ENCODE data around the gene IKZF1.

DNA sequence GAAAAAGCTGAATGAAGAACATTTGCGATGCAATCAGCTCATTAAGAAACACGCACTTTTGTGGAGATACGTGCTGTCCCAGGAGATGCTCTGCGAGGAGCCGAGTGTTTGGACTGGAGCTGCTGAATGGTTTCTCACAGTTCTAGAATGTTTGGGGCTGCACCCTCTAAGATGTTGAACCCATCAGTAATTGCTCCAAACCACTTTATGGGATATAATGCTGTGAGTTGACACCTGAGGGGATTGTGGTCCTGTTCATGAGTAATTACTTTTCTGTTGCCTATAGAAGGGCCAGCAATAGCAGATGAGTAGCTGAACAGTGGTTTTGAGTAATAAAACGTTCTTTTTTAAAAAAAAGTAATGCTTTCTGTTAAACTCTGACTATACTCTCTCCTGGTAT is 63.1 kb downstream of the IKZF1 start:
- no peak for TF ChIP-seq CTCF (conservative IDR thresholded peaks at IDR 0.05; ENCODE audit: low read length)
- no peak for TF ChIP-seq EZH2phosphoT487 (IDR thresholded peaks at IDR 0.05; ENCODE audit: borderline replicate concordance)

Data from Loucy (cell line).